Hepatocyte (in vitro differentiated cells): ENCODE measurements around the gene GPR155.

ENCODE experiments used
- EZH2 ChIP-seq: fragments of 200-600 bp; sonication (generic); IDR thresholded peaks from 2 replicates; pipeline ENCODE4 v1.6.1; 2016; ENCODE audit warnings: antibody characterized with exemption, mild to moderate bottlenecking, borderline replicate concordance
- EZH2phosphoT487 ChIP-seq: fragments of 200-600 bp; sonication (generic); IDR thresholded peaks from one replicate; pipeline ENCODE4 v1.6.1; 2018; ENCODE audit warnings: antibody characterized with exemption, mild to moderate bottlenecking, low read depth, moderate library complexity; ENCODE audit not compliant: unreplicated experiment, severe bottlenecking
- TF ChIP-seq, protein P1 (sequence below): fragments of 200-600 bp; sonication (generic); IDR thresholded peaks from 2 replicates; pipeline ENCODE4 v1.5.1; 2016; ENCODE audit warnings: antibody characterized with exemption, mild to moderate bottlenecking; ENCODE audit not compliant: poor library complexity

DNA sequence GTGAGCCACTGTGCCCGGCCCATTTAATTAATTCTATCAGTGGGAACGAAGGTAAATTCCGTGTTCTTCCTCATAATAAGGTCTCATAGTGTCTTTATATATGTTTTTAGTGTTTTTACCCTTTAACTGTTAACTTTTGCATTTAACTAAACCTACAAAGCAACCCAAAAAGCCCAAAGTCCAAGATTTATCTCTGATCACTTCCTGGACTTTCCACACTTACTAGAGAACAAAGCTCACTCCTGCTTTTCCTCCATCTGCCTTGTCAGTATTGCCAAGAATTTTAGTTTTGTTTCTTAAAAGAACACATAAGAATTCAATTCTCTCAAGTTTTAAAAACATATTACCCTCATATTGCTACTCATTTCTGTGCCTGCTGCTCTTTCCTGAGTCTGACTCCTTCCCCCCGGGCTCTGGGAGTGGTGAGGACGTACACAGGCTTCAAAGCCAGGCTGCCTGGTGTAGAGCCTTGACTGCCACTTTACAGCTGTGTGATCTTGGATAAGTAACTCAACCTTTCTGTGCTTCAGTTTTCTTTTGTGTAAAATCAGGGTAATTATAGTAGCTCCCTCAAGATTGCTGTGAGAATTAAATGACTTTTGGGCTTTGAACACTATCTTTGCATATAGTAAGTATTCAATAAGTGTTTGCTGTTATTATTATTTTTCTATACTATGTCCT lies 24.9 kb upstream of the GPR155 start:
- TF ChIP-seq, protein P1, sequence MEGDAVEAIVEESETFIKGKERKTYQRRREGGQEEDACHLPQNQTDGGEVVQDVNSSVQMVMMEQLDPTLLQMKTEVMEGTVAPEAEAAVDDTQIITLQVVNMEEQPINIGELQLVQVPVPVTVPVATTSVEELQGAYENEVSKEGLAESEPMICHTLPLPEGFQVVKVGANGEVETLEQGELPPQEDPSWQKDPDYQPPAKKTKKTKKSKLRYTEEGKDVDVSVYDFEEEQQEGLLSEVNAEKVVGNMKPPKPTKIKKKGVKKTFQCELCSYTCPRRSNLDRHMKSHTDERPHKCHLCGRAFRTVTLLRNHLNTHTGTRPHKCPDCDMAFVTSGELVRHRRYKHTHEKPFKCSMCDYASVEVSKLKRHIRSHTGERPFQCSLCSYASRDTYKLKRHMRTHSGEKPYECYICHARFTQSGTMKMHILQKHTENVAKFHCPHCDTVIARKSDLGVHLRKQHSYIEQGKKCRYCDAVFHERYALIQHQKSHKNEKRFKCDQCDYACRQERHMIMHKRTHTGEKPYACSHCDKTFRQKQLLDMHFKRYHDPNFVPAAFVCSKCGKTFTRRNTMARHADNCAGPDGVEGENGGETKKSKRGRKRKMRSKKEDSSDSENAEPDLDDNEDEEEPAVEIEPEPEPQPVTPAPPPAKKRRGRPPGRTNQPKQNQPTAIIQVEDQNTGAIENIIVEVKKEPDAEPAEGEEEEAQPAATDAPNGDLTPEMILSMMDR = no peak
- TF ChIP-seq EZH2 = no peak
- no peak for TF ChIP-seq EZH2phosphoT487
